PC-9 (cell line): Measurements from ENCODE around the gene CDS1.

ENCODE experiments used
- EZH2 ChIP-seq: fragments of 200-600 bp; sonication (generic); IDR thresholded peaks from 2 replicates; pipeline ENCODE4 v1.8.0; 2017; ENCODE audit warnings: antibody characterized with exemption, low read depth
- TF ChIP-seq, protein P1 (sequence below): fragments of 200-600 bp; sonication (generic); conservative IDR thresholded peaks from 2 replicates; pipeline ENCODE4 v1.6.1; 2017; ENCODE audit warnings: mixed run types, antibody characterized with exemption, mild to moderate bottlenecking, moderate library complexity

- no peak for TF ChIP-seq EZH2
- TF ChIP-seq, protein P1, sequence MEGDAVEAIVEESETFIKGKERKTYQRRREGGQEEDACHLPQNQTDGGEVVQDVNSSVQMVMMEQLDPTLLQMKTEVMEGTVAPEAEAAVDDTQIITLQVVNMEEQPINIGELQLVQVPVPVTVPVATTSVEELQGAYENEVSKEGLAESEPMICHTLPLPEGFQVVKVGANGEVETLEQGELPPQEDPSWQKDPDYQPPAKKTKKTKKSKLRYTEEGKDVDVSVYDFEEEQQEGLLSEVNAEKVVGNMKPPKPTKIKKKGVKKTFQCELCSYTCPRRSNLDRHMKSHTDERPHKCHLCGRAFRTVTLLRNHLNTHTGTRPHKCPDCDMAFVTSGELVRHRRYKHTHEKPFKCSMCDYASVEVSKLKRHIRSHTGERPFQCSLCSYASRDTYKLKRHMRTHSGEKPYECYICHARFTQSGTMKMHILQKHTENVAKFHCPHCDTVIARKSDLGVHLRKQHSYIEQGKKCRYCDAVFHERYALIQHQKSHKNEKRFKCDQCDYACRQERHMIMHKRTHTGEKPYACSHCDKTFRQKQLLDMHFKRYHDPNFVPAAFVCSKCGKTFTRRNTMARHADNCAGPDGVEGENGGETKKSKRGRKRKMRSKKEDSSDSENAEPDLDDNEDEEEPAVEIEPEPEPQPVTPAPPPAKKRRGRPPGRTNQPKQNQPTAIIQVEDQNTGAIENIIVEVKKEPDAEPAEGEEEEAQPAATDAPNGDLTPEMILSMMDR: no peak
Observed at GRCh38 chr4:84622959-84623358, 40.0 kb downstream of the CDS1 start.
